Measurements from ENCODE around the gene KIF5C.
A peak's percentile ranks its signal among the peaks of the same experiment; 100 is the strongest.

Gene KIF5C

GRCh38 chr2:148994341-148994740 is 119.3 kb downstream of the KIF5C start:
- DNase-seq, result peak in 1 of 2 experiments; percentile 56

- no peak for DNase-seq
These were observed 121.8 kb downstream of the KIF5C start for GRCh38 chr2:148996805-148997204.

GRCh38 chr2:148998165-148998830 is 123.3 kb downstream of the KIF5C start:
- no peak for DNase-seq

- no peak for DNase-seq
These were observed 123.8 kb downstream of the KIF5C start for GRCh38 chr2:148998831-148999200.

- peak in 1 of 2 experiments; percentile 30 for DNase-seq
These were observed 124.5 kb downstream of the KIF5C start for GRCh38 chr2:148999451-148999921.

- DNase-seq, result no peak
These were observed 125.3 kb downstream of the KIF5C start for GRCh38 chr2:149000158-149000938.

GRCh38 chr2:149001496-149001895 is 126.5 kb downstream of the KIF5C start:
- no peak for DNase-seq

- DNase-seq, result no peak
These were observed 127.4 kb downstream of the KIF5C start for GRCh38 chr2:149002378-149002890.

- no peak for DNase-seq
These were observed 128.1 kb downstream of the KIF5C start for GRCh38 chr2:149002891-149003740.

GRCh38 chr2:149004836-149005235 is 129.8 kb downstream of the KIF5C start:
- no peak for DNase-seq

- DNase-seq, result no peak
These were observed 130.5 kb downstream of the KIF5C start for GRCh38 chr2:149005471-149006077.

GRCh38 chr2:149006883-149007543 is 132.0 kb downstream of the KIF5C start:
- peak; percentile 39 to 83 for DNase-seq

- no peak for DNase-seq
These were observed 133.4 kb downstream of the KIF5C start for GRCh38 chr2:149008381-149008780.

GRCh38 chr2:149009576-149010461 is 134.8 kb downstream of the KIF5C start:
- DNase-seq, result no peak

GRCh38 chr2:149012545-149012944 is 137.5 kb downstream of the KIF5C start:
- DNase-seq, result no peak

- DNase-seq, result no peak
These were observed 140.5 kb downstream of the KIF5C start for GRCh38 chr2:149015501-149015900.

GRCh38 chr2:149015926-149016563 is 141.0 kb downstream of the KIF5C start:
- DNase-seq, result no peak

GRCh38 chr2:149017116-149017985 is 142.3 kb downstream of the KIF5C start:
- peak; percentile 34 to 83 for DNase-seq

- DNase-seq, result no peak
These were observed 144.0 kb downstream of the KIF5C start for GRCh38 chr2:149018981-149019380.
